GM10248 (cell line): ENCODE results near the gene DECR2.
"Not testable (repeated sequence)": the region's sequence is repeated elsewhere in the genome, so short reads cannot be mapped to it uniquely, and the experiment has no call there.

Experiments used
- CTCF ChIA-PET: fragments of 300-600 bp; sonication (Branson Sonifier 250); formaldehyde crosslinking; extraction: SDS; loops from one replicate; lab custom pipeline; 2021; ENCODE audit warnings: antibody characterized with exemption; lab: Yijun Ruan, JAX
- POLR2A ChIA-PET: fragments of 350-650 bp; sonication (Branson Sonifier 250); formaldehyde crosslinking; extraction: SDS; loops from one replicate; lab custom pipeline; 2020; ENCODE audit warnings: antibody characterized with exemption; lab: Yijun Ruan, JAX
- DNase-seq: peaks from one replicate; pipeline ENCODE4 v3.0.0; 2012; ENCODE audit errors: extremely low spot score
- CTCF ChIP-seq: IDR thresholded peaks from 2 replicates; pipeline ENCODE4 v1.5.1; 2012; ENCODE audit warnings: mild to moderate bottlenecking, low read depth; ENCODE audit errors: extremely low read depth, missing control alignments, control extremely low read depth

The DECR2 gene

DNA sequence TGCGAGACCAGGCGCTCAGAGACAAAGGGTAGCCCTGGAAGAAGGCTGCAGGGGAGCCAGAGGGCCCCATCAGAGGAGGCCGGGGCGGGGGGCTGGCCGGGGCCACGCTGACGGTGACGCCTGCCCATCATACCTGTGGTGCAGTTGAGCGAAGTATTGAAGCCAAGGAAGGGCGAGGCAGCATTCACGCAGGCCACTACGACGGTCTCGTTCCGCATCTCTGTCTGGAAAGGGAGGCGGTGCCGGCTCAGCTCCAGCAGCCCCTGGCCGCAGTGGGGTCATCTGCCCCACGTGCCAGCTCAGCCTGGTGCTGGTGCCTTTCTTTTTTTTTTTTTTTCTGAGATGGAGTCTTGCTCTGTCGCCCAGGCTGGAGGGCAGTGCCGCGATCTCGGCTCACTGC, 26.5 kb upstream of the DECR2 start:
- no peak for TF ChIP-seq CTCF
- POLR2A ChIA-PET, result no interaction called here
- no peak for DNase-seq
- CTCF ChIA-PET, result interaction anchor here (0.7 to 0.8 kb wide), 2 partner anchors 13 to 278 kb away, joined by 3 read pairs; no protein-coding TSS in a partner anchor

GRCh38 chr16:375927-376816, 25.5 kb upstream of the DECR2 start:
- ChIA-PET POLR2A (no interaction called here), CTCF (no interaction called here)
- no peak for TF ChIP-seq CTCF
- no peak for DNase-seq

DNA sequence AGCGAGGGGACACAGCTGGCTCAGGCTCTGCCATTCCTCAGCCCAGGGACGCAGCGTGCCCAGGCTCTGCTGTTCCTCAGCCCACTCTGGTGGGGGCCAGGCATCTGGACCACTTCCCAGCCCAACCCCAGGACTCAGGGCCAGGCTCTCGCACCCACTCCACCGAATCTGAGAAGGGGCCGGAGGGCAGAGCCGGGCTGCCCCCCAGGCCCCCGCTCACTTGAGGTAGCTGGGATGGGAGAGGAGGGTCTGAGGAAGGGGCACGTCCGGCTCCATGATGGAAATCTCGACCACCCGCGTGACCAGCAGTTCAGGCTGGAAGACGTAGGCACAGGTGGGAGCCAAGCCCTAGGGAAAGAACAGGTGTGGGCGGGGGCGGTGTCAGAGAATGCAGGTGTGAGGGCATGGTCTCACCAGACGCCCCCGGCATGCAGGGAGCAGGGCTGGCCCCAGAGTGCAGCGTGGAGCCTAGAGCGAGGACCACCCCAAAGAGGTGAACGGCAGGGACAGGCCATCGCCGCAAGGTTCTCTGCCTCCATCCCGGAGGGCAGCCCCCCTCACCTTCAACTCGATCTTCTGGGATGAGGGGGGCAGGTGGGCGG, 24.8 kb upstream of the DECR2 start:
- DNase-seq, result no peak
- CTCF ChIA-PET, result no interaction called here
- TF ChIP-seq CTCF, result no peak
- POLR2A ChIA-PET, result no interaction called here

GRCh38 chr16:377419-377951, 24.2 kb upstream of the DECR2 start:
- no peak for DNase-seq
- no peak for TF ChIP-seq CTCF
- ChIA-PET CTCF (no interaction called here), POLR2A (no interaction called here)

GRCh38 chr16:378113-378820, 23.4 kb upstream of the DECR2 start:
- DNase-seq, POLR2A ChIA-PET, CTCF ChIA-PET: not testable (repeated sequence)

DNA sequence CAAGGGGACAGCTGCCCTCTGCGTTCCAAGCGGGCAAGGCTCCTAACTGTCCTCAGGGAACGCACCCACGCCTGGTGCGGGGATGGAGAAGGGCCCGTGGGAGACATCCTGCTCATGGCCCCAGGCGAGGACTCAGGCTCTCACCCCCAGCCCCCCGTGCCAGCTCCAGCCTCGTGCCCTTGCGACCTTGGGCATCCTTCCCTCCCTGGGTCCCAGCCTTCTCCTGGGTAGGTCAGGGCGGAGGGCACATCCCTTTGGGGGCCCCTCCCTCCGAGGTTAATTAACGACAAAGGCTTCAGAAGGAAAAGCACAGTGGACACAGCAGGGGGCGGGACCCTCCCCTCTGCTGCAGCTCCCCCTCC, 22.9 kb upstream of the DECR2 start:
- POLR2A ChIA-PET, result no interaction called here
- CTCF ChIA-PET, result interaction anchor here (1.0 kb wide), 1 partner anchor 17 kb away, joined by 4 read pairs; no protein-coding TSS in a partner anchor
- no peak for TF ChIP-seq CTCF
- DNase-seq, result no peak
